OCI-LY1 (cell line): ENCODE results near the gene ZNF189.

ENCODE experiments used
- H2AFZ ChIP-seq: fragments of 200-600 bp; sonication (generic), shearing (Covaris generic); 2 replicates; pipeline ENCODE4 v1.6.0; 2014; ENCODE audit warnings: antibody characterized with exemption, mild to moderate bottlenecking, low read length
- H3F3A ChIP-seq: fragments of 200-600 bp; sonication (generic), shearing (Covaris generic); 2 replicates; pipeline ENCODE4 v1.6.0; 2014; ENCODE audit warnings: mild to moderate bottlenecking, antibody characterized with exemption, low read length, moderate library complexity; ENCODE audit not compliant: insufficient read depth
- H3K27ac ChIP-seq: fragments of 200-600 bp; sonication (generic); 2 replicates; pipeline ENCODE4 v1.5.1; 2014; ENCODE audit warnings: low read length, mixed run types, mild to moderate bottlenecking, low read depth; ENCODE audit not compliant: poor library complexity, severe bottlenecking
- H3K27me3 ChIP-seq: fragments of 200-600 bp; sonication (generic); 2 replicates; pipeline ENCODE4 v1.6.0; 2014; ENCODE audit warnings: antibody characterized with exemption, mild to moderate bottlenecking, low read length, moderate library complexity; ENCODE audit not compliant: insufficient read depth
- H3K36me3 ChIP-seq: fragments of 200-600 bp; sonication (generic); 2 replicates; pipeline ENCODE4 v1.6.1; 2014; ENCODE audit warnings: mild to moderate bottlenecking, antibody characterized with exemption, low read length, moderate library complexity, mixed read lengths; ENCODE audit not compliant: insufficient read depth
- H3K4me1 ChIP-seq: fragments of 200-600 bp; sonication (generic); 2 replicates; pipeline ENCODE4 v1.5.1; 2014; ENCODE audit warnings: mild to moderate bottlenecking, low read length, moderate library complexity; ENCODE audit not compliant: insufficient read depth, severe bottlenecking
- H3K4me2 ChIP-seq: fragments of 200-600 bp; sonication (generic), shearing (Covaris generic); 2 replicates; pipeline ENCODE4 v1.6.1; 2014; ENCODE audit warnings: low read length
- H3K4me3 ChIP-seq: fragments of 200-600 bp; sonication (generic); 2 replicates; pipeline ENCODE4 v1.5.1; 2014; ENCODE audit warnings: low read length, low read depth, mild to moderate bottlenecking, mixed read lengths; ENCODE audit not compliant: poor library complexity, severe bottlenecking
- H3K79me2 ChIP-seq: fragments of 200-600 bp; shearing (Covaris generic); 2 replicates; pipeline ENCODE4 v1.6.1; 2016; ENCODE audit warnings: mixed run types, low read length, mixed read lengths; ENCODE audit not compliant: insufficient read depth
- H3K9ac ChIP-seq: fragments of 200-600 bp; sonication (generic), shearing (Covaris generic); 2 replicates; pipeline ENCODE4 v1.6.1; 2014; ENCODE audit warnings: mild to moderate bottlenecking, low read length, mixed read lengths
- H3K9me2 ChIP-seq: fragments of 200-600 bp; sonication (generic), shearing (Covaris generic); 2 replicates; pipeline ENCODE4 v1.6.1; 2014; ENCODE audit warnings: low read depth, mild to moderate bottlenecking, low read length, mixed read lengths
- H3K9me3 ChIP-seq: fragments of 200-600 bp; shearing (Covaris generic); 2 replicates; pipeline ENCODE4 v1.6.1; 2014; ENCODE audit warnings: low read length, mixed read lengths
- H4K20me1 ChIP-seq: fragments of 200-600 bp; sonication (generic), shearing (Covaris generic); 2 replicates; pipeline ENCODE4 v1.6.0; 2016; ENCODE audit warnings: mild to moderate bottlenecking, low read length; ENCODE audit not compliant: insufficient read depth
- CTCF ChIP-seq: fragments of 200-600 bp; sonication (generic), shearing (Covaris generic); IDR thresholded peaks from 2 replicates; pipeline ENCODE4 v1.5.1; 2017; ENCODE audit warnings: mild to moderate bottlenecking, antibody characterized with exemption, low read length, moderate library complexity, mixed read lengths
- EZH2 ChIP-seq: fragments of 200-600 bp; sonication (generic), shearing (Covaris generic); IDR thresholded peaks from 2 replicates; pipeline ENCODE4 v1.8.0; 2017; ENCODE audit warnings: borderline replicate concordance, mixed run types, mild to moderate bottlenecking, antibody characterized with exemption, low read length, moderate library complexity, mixed read lengths

The ZNF189 gene

GRCh38 chr9:101415578-101415977, 16.9 kb downstream of the ZNF189 start:
- Histone ChIP-seq H2AFZ (no peak overlapping the region), H4K20me1 (no peaks in the 10 kb centered on the region), H3K9ac (no peak overlapping the region), H3K27me3 (no peaks in the 10 kb centered on the region), H3K79me2 (no peaks in the 10 kb centered on the region), H3F3A (no peaks in the 10 kb centered on the region), H3K27ac (no peak overlapping the region), H3K9me3 (peaks cover 14% of the 10 kb centered on the region), H3K36me3 (no peaks in the 10 kb centered on the region), H3K4me2 (no peak overlapping the region), H3K4me3 (no peak overlapping the region), H3K4me1 (no peaks in the 10 kb centered on the region), H3K9me2 (no peaks in the 10 kb centered on the region)
- TF ChIP-seq CTCF = no peak
- TF ChIP-seq EZH2 = no peak

GRCh38 chr9:101417389-101417788, 18.7 kb downstream of the ZNF189 start:
- Histone ChIP-seq H2AFZ (no peak overlapping the region), H3K9me2 (no peaks in the 10 kb centered on the region), H3K27me3 (no peaks in the 10 kb centered on the region), H3K4me3 (no peak overlapping the region), H3K9ac (no peak overlapping the region), H3F3A (no peaks in the 10 kb centered on the region), H3K36me3 (no peaks in the 10 kb centered on the region), H4K20me1 (no peaks in the 10 kb centered on the region), H3K79me2 (no peaks in the 10 kb centered on the region), H3K27ac (no peak overlapping the region), H3K9me3 (peaks cover 7% of the 10 kb centered on the region), H3K4me2 (no peak overlapping the region), H3K4me1 (no peaks in the 10 kb centered on the region)
- TF ChIP-seq EZH2 = no peak
- TF ChIP-seq CTCF = no peak

GRCh38 chr9:101417977-101418376, 19.3 kb downstream of the ZNF189 start:
- Histone ChIP-seq H3K4me2 (no peak overlapping the region), H3K4me1 (no peaks in the 10 kb centered on the region), H4K20me1 (no peaks in the 10 kb centered on the region), H3K36me3 (no peaks in the 10 kb centered on the region), H3K9me3 (peaks cover 3% of the 10 kb centered on the region), H2AFZ (no peak overlapping the region), H3K27me3 (no peaks in the 10 kb centered on the region), H3K9ac (no peak overlapping the region), H3K4me3 (no peak overlapping the region), H3K27ac (no peak overlapping the region), H3K79me2 (no peaks in the 10 kb centered on the region), H3F3A (no peaks in the 10 kb centered on the region), H3K9me2 (no peaks in the 10 kb centered on the region)
- TF ChIP-seq EZH2 (no peak), CTCF (no peak)
